ENCODE data around the gene SLC35B4.

DNA sequence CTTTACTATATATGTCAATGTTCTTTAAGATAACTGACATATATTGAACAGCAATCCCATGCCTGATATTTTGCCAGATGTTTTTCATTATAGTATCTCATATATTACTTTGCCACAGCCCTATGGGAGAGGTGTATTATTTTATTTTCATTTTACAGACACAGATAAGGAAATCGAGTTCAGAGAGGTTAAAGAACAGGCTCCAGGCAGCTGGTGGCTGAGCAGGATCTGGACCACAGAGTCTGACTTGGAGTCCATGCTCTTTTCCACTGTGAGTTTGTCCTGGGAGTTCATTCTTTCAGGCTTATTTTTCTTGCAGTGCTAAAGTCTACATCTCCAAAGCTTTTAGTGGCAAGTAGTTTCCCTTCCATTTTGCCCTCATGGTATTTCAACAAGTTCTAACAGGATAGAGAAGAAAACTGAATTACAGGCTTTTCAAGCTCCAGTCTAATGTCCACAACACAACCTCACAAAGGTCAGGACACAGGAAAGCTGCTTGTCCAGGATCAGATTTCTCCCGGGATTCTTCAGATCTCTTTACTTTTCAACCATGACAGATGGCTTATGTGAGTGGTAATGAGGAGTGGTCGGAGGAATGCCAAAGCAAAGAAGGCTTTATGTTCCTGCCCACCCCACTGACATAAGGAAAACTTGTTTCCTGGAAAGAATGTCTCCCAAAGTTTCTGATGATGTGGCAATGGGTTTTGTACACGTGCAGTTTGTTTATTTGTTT, 13.1 kb upstream of the SLC35B4 start:
- TF ChIP-seq EP300 (IDR thresholded peaks at IDR 0.05) (no peak), POLR2A (IDR thresholded peaks at IDR 0.05) (no peak)
- TF ChIP-seq, protein P1, sequence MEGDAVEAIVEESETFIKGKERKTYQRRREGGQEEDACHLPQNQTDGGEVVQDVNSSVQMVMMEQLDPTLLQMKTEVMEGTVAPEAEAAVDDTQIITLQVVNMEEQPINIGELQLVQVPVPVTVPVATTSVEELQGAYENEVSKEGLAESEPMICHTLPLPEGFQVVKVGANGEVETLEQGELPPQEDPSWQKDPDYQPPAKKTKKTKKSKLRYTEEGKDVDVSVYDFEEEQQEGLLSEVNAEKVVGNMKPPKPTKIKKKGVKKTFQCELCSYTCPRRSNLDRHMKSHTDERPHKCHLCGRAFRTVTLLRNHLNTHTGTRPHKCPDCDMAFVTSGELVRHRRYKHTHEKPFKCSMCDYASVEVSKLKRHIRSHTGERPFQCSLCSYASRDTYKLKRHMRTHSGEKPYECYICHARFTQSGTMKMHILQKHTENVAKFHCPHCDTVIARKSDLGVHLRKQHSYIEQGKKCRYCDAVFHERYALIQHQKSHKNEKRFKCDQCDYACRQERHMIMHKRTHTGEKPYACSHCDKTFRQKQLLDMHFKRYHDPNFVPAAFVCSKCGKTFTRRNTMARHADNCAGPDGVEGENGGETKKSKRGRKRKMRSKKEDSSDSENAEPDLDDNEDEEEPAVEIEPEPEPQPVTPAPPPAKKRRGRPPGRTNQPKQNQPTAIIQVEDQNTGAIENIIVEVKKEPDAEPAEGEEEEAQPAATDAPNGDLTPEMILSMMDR (IDR thresholded peaks at IDR 0.05), result no peak
